Stimulated activated CD4-positive, alpha-beta T cell treated with anti-CD3 and anti-CD28 coated beads, Interleukin-1b, Interleukin-23, amount 100 ng/mL, for 48 hours (primary cell): ENCODE data around the gene CLEC1A.

Source experiments
- DNase-seq: peaks from one replicate; pipeline ENCODE4 v3.0.0-alpha.2; 2020

CLEC1A gene, protein sequence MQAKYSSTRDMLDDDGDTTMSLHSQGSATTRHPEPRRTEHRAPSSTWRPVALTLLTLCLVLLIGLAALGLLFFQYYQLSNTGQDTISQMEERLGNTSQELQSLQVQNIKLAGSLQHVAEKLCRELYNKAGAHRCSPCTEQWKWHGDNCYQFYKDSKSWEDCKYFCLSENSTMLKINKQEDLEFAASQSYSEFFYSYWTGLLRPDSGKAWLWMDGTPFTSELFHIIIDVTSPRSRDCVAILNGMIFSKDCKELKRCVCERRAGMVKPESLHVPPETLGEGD

DNA sequence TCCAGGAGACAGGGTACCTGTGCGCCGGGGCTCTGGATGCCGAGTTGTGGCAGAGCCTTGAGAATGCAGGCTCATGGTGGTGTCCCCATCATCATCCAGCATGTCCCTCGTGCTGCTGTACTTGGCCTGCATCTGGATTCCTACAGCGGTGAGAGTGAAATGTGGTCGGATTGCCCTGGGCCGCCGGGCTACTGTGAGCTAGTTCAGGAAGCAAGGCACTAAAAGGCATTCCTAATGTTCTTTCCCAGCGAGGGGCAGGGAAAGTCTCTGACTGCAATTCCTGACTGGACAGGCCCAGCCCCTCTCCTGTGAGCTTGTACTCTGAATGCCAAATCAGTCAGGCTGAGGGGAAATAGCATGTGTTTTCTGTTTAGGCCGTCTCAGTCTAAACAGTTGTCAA is at the start of gene CLEC1A:
Gene CLEC1A (minus strand): TSS at position 195 of the 400 bp plus-strand sequence. CDS start 63 bp downstream, at position 132.
- DNase-seq = no peak

- no peak for DNase-seq
These were observed 49.1 kb upstream of the CLEC1A start for GRCh38 chr12:10147714-10148403.

DNA sequence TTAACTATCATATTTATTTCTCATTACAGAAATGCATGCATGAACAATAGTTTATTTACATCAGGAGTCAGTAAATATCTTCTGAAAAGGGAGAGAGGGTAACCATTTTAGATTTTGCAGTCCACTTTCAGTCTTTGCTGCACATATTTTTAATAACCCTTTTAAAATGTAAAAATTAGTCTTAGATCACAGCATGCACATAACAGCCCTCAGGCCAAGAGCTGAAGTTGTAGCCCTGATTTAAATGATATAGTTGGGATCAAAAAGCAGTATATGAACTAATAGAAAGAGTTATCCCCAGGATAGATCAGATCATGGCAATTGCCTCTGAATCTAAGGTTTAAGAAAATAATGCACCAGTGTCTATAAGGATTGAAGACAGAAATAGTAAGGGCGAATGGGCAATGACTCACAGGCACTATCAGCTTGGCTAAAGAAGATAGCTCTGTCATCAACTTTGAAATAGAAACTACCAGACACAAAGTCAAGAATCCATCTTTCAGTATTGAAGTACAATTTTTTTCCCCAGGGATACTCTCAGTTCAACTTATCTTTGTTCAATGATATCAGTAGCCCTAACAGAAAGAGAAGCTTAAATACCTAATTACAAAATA is 44.3 kb upstream of the CLEC1A start:
- DNase-seq = no peak

DNA sequence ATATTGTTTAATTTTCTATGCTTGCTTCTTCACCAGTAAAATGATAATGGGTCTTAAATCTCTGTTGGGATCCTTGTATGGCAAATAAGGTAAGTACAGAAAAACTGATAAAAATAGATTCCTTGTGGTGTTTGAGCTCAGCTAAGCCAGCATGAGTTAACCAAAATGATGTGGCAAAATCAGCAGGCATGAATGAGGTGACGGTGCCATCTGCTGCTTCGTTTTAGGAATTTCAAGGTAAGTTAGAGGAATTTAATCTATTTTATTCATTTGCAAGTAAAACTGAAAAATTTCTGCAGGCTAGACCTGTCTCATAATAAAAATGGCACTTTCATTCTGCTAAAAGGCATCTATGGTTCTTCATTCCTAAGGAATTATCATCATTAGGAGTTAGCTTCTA is 41.2 kb upstream of the CLEC1A start:
- DNase-seq = peak; percentile 37

- DNase-seq = no peak
These were observed 37.9 kb upstream of the CLEC1A start for GRCh38 chr12:10136637-10137205.

DNA sequence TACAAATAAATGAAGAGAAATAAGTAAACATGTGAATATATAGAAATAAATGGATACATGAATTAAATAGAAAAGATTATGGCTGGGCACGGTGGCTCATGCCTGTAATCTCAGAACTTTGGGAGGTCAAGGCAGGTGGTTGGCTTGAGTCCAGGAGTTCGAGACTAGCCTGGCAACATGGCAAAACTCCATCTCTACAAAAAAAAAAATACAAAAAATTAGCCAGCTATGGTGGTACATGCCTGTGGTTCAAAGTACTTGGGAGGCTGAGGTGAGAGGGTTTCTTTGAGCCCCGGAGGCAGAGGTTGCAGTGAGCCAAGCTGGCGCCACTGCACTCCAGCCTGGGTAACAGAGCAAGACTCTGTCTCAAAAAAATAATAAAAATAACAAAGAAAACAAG is 36.3 kb upstream of the CLEC1A start:
- DNase-seq = no peak

GRCh38 chr12:10132850-10133370 is 34.1 kb upstream of the CLEC1A start:
- no peak for DNase-seq

DNA sequence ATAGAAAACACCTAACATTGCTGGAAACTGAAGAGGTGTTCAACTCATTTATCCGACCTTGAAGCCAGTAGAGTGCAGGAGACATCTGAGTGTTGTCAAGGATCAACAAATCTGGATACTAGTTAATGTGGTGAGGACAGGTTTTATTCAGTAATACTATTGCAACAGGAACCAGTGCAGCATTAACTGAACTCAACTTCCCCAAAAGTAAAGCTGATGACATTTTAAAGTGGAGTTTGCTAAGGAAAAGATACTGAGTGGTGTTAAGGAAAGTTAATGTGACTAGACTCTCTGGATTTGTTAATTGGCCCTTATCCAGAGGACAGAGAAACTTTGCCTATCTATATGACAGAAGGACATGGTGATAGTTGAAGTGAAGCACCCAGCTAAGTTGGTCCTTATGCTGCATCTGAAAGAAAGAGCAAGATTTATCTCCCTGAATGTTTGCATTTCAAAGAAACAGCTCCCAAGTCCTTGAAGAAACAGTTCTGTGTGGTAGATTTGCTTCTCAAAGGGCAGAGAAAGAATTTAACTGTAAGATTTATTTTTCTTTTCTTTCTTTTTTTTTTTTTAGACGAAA is 32.4 kb upstream of the CLEC1A start:
- DNase-seq = no peak

- no peak for DNase-seq
These were observed 31.3 kb upstream of the CLEC1A start, which contains the start of gene CLEC7A for GRCh38 chr12:10130042-10130441. TSS of gene CLEC7A (minus strand) at chr12:10130199. CDS start at chr12:10130082, 117 bp downstream.

- no peak for DNase-seq
These were observed 29.9 kb upstream of the CLEC1A start for GRCh38 chr12:10128687-10129086.

- DNase-seq = no peak
These were observed 27.6 kb upstream of the CLEC1A start for GRCh38 chr12:10126413-10126812.

DNA sequence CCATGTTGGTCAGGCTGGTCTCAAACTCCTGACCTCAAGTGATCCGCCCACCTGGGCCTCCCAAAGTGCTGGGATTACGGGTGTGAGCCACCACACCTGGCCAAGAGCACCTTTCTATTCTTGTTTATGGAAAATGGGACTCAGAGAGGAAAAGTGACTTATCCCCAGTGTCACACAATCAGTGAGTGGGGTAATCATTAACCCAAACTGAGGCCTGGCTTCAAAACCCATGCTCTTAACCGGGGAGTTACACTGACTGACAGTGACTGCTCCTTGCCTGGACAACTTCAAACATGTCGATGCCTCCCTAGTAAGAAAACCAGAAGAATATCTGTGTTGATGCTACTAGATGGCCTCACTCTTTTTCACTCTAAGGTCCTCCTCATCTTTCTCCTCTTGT is 23.9 kb upstream of the CLEC1A start:
- no peak for DNase-seq

DNA sequence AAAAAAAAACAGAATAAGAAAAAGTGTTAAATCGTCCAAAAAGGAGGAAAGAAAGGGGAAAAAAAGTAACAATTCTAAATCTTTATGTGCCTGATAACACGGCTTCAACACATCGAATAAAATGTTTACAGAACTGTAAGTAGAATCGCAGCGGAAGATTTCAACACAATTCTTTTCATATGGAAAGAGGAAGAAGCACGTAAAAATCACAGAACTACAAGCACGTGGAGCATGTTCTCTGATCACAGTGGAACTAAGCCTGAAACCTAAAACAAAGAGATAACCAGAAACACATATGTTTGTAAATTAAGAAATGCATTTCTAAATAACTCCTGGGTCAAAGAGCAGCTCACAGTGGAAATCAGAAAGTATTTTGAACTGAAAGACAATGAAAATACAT is 22.5 kb upstream of the CLEC1A start:
- DNase-seq = no peak

DNA sequence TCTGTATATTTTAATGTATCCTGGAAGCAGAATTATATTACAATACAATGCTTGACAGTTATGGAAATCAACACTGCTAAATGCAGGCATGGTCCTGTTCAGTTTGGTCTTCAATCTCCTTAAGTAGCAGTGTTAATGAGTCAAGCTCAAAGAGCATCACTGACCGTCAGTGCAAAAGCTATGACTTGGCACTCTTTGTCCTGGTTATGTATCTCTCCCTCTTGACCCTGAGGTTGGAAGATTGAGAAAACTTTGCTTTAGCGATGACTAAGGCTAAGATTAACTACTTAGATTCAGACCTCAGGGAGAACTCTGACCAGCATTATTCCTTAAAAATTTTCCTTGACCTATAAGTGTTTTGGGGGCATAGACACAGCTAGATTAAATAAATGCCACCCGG is 20.3 kb upstream of the CLEC1A start:
- DNase-seq = no peak

DNA sequence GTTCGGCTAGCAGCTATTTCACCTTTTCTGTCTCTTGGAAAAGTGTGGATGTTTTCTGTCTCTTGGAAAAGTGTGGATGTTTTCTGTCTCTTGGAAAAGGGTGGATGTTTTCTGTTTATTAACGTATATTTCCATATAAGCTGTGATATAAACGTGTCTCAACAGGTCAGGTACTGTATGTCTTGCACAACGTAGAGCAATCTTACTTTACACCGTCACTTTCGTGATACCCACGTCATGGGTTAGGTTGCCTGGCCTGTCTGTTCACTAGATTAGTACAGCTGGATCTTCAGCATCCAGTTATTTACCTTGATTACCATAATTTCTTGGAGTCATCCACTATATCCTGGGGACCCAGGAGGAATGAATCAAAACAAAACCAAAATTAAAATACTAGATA is 17.1 kb upstream of the CLEC1A start:
- DNase-seq = no peak

GRCh38 chr12:10115311-10115710 is 16.5 kb upstream of the CLEC1A start:
- no peak for DNase-seq

- DNase-seq = no peak
These were observed 15.1 kb upstream of the CLEC1A start for GRCh38 chr12:10113920-10114319.

DNA sequence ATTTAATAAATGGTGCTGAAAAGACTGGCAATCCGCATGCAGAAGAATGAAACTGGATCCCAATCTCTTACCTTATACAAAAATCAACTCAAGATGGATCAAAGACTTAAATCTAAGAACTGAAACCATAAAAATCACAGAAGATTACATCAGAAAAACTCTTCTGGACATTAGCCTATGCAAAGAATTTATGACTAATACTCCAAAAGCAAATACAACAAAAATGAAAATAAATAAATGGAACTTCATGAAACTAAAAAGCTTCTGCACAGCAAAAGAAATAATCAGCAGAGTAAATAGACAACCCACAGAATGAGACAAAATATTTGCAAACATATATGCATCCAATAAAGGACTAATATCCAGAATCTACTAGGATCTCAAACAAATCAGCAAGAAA is 14.3 kb upstream of the CLEC1A start:
- no peak for DNase-seq

GRCh38 chr12:10111451-10111850 is 12.7 kb upstream of the CLEC1A start:
- DNase-seq = no peak

DNA sequence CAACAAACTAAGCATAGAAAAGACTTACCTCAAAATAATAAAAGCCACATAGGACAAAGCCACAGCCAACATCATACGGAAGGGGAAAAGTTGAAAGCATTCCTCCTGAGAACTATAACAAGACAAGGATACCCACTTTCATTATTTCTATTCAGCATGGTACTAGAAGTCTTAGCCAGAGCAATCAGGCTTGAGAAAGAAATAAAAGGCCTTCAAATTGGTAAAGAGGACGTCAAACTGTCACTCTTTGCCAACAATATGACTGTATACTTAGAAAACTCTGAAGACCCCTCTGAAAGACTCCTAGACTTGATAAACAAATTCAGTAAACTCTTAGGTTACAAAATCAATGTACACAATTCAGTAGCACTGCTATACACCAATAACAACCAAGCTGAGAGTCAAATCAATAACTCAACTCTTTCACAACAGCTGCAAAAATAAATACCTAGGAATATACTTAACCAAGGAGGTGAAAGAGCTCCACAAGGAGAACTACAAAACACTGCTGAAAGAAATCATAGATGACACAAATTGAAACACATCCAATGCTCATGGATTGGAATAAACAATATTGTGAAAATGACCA is 11.6 kb upstream of the CLEC1A start:
- DNase-seq = no peak

DNA sequence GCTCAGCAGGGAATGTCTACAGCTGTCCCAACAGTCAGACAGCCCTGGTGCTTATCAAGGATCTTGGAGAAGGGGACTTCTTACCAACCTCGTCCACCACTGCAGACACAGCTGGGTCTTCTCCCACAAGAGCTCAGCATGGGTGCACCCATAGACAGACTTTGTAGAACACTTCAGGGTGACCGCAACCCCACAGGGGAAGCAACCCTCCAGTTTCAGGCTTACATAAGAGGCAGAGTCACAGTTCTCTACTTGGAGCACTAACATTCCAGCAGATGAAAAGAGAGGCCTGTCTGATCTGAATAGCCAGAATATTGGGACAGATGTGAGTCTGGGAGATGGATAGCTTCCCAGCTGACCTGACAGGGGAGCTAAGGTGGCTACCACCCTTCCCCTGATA is 3.5 kb upstream of the CLEC1A start:
- no peak for DNase-seq

DNA sequence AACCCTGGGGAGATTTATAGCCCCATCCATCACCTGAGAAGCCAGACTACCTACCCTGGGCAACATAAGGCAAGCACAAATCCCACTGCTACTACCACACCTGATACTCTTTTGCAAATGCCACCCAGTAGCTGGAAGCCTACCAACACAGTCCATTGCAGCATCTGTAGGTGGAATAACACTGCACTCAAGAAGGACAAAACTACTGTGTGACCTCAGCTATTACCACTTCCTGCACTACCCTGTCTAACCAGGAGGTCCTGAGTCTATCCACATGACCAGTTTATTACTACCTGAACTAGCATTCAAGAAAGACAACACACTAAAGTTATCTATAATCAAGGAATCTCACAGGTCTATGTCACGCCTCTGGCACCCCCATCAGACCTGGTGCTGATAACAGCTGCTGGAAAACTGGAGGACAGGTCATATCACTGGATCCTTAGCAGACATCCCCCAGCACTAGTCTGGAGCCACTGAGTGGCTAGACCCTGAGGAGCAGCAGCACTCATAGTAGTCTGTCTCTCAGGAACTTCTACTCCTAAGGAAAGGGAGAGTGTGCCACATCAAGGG is 2.9 kb upstream of the CLEC1A start:
- no peak for DNase-seq
